GM23338 (cell line): ENCODE results near the gene SYVN1. TPM values are rescaled to one million over a fixed set of nuclear protein-coding genes. Genes with fewer than 3 reads are reported as not detected.
A peak's percentile ranks its signal among the peaks of the same experiment; 100 is the strongest.

Source experiments
- ATAC-seq: fragments of 200-7000 bp; cut with Tn5 transposase; 3 replicates; pipeline ENCODE4 v1.9.1; 2020
- DNase-seq: peaks from one replicate; pipeline ENCODE4 v3.0.0-alpha.2; 2015; ENCODE audit warnings: low spot score
- H2AFZ ChIP-seq: fragments of 200-600 bp; sonication (generic); 2 replicates; pipeline ENCODE4 v1.8.0; 2016; ENCODE audit warnings: antibody characterized with exemption, mild to moderate bottlenecking, moderate library complexity
- H3F3A ChIP-seq: fragments of 200-600 bp; sonication (generic); replicated peaks from 2 replicates; pipeline ENCODE4 v1.8.0; 2017; ENCODE audit warnings: antibody characterized with exemption, mixed run types, low read depth
- H3K27ac ChIP-seq: fragments of 200-600 bp; sonication (generic); 2 replicates; pipeline ENCODE4 v1.6.1; 2016; ENCODE audit warnings: low read depth
- H3K27me3 ChIP-seq: fragments of 200-600 bp; sonication (generic); 2 replicates; pipeline ENCODE4 v1.8.0; 2016; ENCODE audit warnings: mild to moderate bottlenecking, mixed run types, moderate library complexity; ENCODE audit not compliant: insufficient read depth
- H3K36me3 ChIP-seq: fragments of 200-600 bp; sonication (generic); 2 replicates; pipeline ENCODE4 v1.8.0; 2016; ENCODE audit warnings: mild to moderate bottlenecking; ENCODE audit not compliant: insufficient read depth
- H3K4me1 ChIP-seq: fragments of 200-600 bp; sonication (generic); 2 replicates; pipeline ENCODE4 v1.8.0; 2016; ENCODE audit warnings: mild to moderate bottlenecking, moderate library complexity; ENCODE audit not compliant: insufficient read depth
- H3K4me2 ChIP-seq: fragments of 200-600 bp; sonication (generic); 2 replicates; pipeline ENCODE4 v1.7.1; 2017; ENCODE audit warnings: mixed run types
- H3K4me3 ChIP-seq: fragments of 200-600 bp; sonication (generic); 2 replicates; pipeline ENCODE4 v1.6.1; 2016; ENCODE audit warnings: mixed run types
- H3K79me2 ChIP-seq: fragments of 200-600 bp; sonication (generic); replicated peaks from 2 replicates; pipeline ENCODE4 v1.8.0; 2017; ENCODE audit warnings: mild to moderate bottlenecking; ENCODE audit not compliant: insufficient read depth
- H3K9me2 ChIP-seq: fragments of 200-600 bp; sonication (generic); 2 replicates; pipeline ENCODE4 v1.8.0; 2017; ENCODE audit not compliant: insufficient read depth
- H4K20me1 ChIP-seq: fragments of 200-600 bp; sonication (generic); replicated peaks from 2 replicates; pipeline ENCODE4 v1.8.0; 2017; ENCODE audit warnings: mild to moderate bottlenecking; ENCODE audit not compliant: insufficient read depth
- H3K27ac Mint-ChIP-seq: 2 replicates; pipeline ENCODE4 v1.8.0; 2020; ENCODE audit warnings: inconsistent platforms, mild to moderate bottlenecking, moderate library complexity, mixed read lengths
- H3K27me3 Mint-ChIP-seq: 3 replicates; pipeline ENCODE4 v1.8.0; 2022; ENCODE audit warnings: low read depth, mild to moderate bottlenecking, moderate library complexity, mixed read lengths, inconsistent platforms; ENCODE audit not compliant: insufficient read depth, poor library complexity
- H3K36me3 Mint-ChIP-seq: 3 replicates; pipeline ENCODE4 v1.8.0; 2021; ENCODE audit warnings: low read depth, mild to moderate bottlenecking, inconsistent platforms, moderate library complexity, mixed read lengths
- H3K4me1 Mint-ChIP-seq: 3 replicates; pipeline ENCODE4 v1.8.0; 2020; ENCODE audit warnings: mild to moderate bottlenecking, inconsistent platforms, mixed read lengths
- H3K4me3 Mint-ChIP-seq: 3 replicates; pipeline ENCODE4 v1.8.0; 2021; ENCODE audit warnings: moderate library complexity, mild to moderate bottlenecking, inconsistent platforms, mixed read lengths
- H3K9me3 Mint-ChIP-seq: 3 replicates; pipeline ENCODE4 v1.8.0; 2020; ENCODE audit warnings: moderate library complexity, mild to moderate bottlenecking, inconsistent platforms, mixed read lengths
- CREB1 ChIP-seq: fragments of 250-450 bp; sonication (Bioruptor Pico); IDR thresholded peaks from 2 replicates; pipeline ENCODE4 v1.5.0; 2020; ENCODE audit warnings: low read depth, mild to moderate bottlenecking, moderate library complexity
- CTCF ChIP-seq, 2 experiments: fragments of 200-600 bp in 1 of 2; sonication (generic) in 1 of 2; conservative IDR thresholded peaks; 2 replicates each; pipeline versions ENCODE4 v1.5.1 to v1.6.1; 2016 to 2017; ENCODE audit warnings: antibody characterized with exemption in 2 of 2, low read depth in 2 of 2, mild to moderate bottlenecking in 2 of 2, moderate library complexity in 1 of 2
- EZH2 ChIP-seq: fragments of 200-600 bp; sonication (generic); IDR thresholded peaks from one replicate; pipeline ENCODE4 v1.8.0; 2017; ENCODE audit warnings: antibody characterized with exemption, mild to moderate bottlenecking, low read depth; ENCODE audit not compliant: unreplicated experiment
- EZH2phosphoT487 ChIP-seq: fragments of 200-600 bp; sonication (generic); IDR thresholded peaks from one replicate; pipeline ENCODE4 v1.8.1; 2018; ENCODE audit warnings: antibody characterized with exemption; ENCODE audit not compliant: unreplicated experiment
- JUNB ChIP-seq: IDR thresholded peaks from one replicate; pipeline ENCODE4 v1.6.1; 2016; ENCODE audit warnings: antibody characterized with exemption; ENCODE audit not compliant: unreplicated experiment
- NANOG ChIP-seq: IDR thresholded peaks from 2 replicates; pipeline ENCODE4 v1.6.1; 2016; ENCODE audit warnings: antibody characterized with exemption, borderline replicate concordance
- POLR2AphosphoS5 ChIP-seq: IDR thresholded peaks from 2 replicates; pipeline ENCODE4 v1.6.1; 2016; ENCODE audit warnings: antibody characterized with exemption, low read depth
- REST ChIP-seq: IDR thresholded peaks from one replicate; pipeline ENCODE4 v1.6.1; 2018; ENCODE audit warnings: antibody characterized with exemption; ENCODE audit not compliant: unreplicated experiment
- STAT1 ChIP-seq: IDR thresholded peaks from one replicate; pipeline ENCODE4 v1.6.1; 2016; ENCODE audit warnings: antibody characterized with exemption; ENCODE audit not compliant: unreplicated experiment
- ZNF114 ChIP-seq: fragments of 250-450 bp; sonication (Bioruptor Pico); IDR thresholded peaks from 2 replicates; pipeline ENCODE4 v1.5.0; 2020; ENCODE audit warnings: mild to moderate bottlenecking, moderate library complexity
- ZNF331 ChIP-seq: fragments of 250-450 bp; sonication (Bioruptor Pico); IDR thresholded peaks from 2 replicates; pipeline ENCODE4 v1.5.0; 2020; ENCODE audit warnings: low read depth, mild to moderate bottlenecking, moderate library complexity
- ZNF462 ChIP-seq: fragments of 250-450 bp; sonication (Bioruptor Pico); IDR thresholded peaks from 2 replicates; pipeline ENCODE4 v1.5.0; 2020; ENCODE audit warnings: mild to moderate bottlenecking, moderate library complexity
- polyA plus RNA-seq: library from polyadenylated mRNA; unstranded; fragments of >200 nt; fragmentation: Nextera tagmentation; extraction: Ambion mirVana; gene quantifications from 2 replicates; pipeline ENCODE4 v1.2.1, GENCODE V29; 2016
- total RNA-seq: library from RNA; depleted of rRNA; stranded (reverse); fragments of >200 nt; shearing (Covaris generic); gene quantifications from 2 replicates; pipeline ENCODE4 v1.2.3, GENCODE V29; 2014

SYVN1 gene
- total and polyA plus RNA-seq, 2 experiments from 2014 or later = 13.8 to 28.7 TPM

GRCh38 chr11:65112546-65113360 lies 21.6 kb downstream of the SYVN1 start:
- H3K27me3 ChIP-seq = no peaks in the 10 kb centered on the region
- H4K20me1 ChIP-seq = peaks cover 5% of the 10 kb centered on the region; the same call in 1 of the 2 replicates
- H3K79me2 ChIP-seq = peaks cover 8% of the 10 kb centered on the region; the same call in 1 of the 2 replicates
- peak overlapping the region; percentile 44; the same call in 1 of the 2 replicates for H3K27ac Mint-ChIP-seq
- H3K4me1 ChIP-seq = peaks cover 13% of the 10 kb centered on the region
- peak overlapping the region; percentile 99 for H3K4me3 ChIP-seq
- H3F3A ChIP-seq = peaks cover 13% of the 10 kb centered on the region
- DNase-seq (peak; percentile 78), ATAC-seq (peak; percentile 31)
- peak overlapping the region; percentile 96 for H3K4me3 Mint-ChIP-seq
- peaks cover 2% of the 10 kb centered on the region; the same call in 2 of the 3 replicates for H3K9me3 Mint-ChIP-seq
- peaks cover 25% of the 10 kb centered on the region for H3K4me1 Mint-ChIP-seq
- peaks cover 24% of the 10 kb centered on the region; the same call in 2 of the 3 replicates for H3K36me3 Mint-ChIP-seq
- TF ChIP-seq EZH2 (no peak), REST (no peak), STAT1 (no peak), CREB1 (no peak; the same call in 1 of the 2 replicates), JUNB (no peak), POLR2AphosphoS5 (peak; percentile 10; the same call in 1 of the 2 replicates), CTCF (conservative IDR thresholded peaks at IDR 0.05; ENCODE audit: low read depth in 2 of 2) (peak; percentile 66 to 81), ZNF462 (CRISPR knock-in tag) (no peak), ZNF114 (CRISPR knock-in tag) (no peak), NANOG (no peak), EZH2phosphoT487 (no peak), ZNF331 (CRISPR knock-in tag) (no peak)
- H3K27ac ChIP-seq = no peak overlapping the region
- H3K9me2 ChIP-seq = no peaks in the 10 kb centered on the region
- H3K36me3 ChIP-seq = no peaks in the 10 kb centered on the region
- H3K4me2 ChIP-seq = peak overlapping the region; percentile 99
- 0 out of 2 replicates have a peak overlapping the region, but pooled peaks have one; percentile 69 for H2AFZ ChIP-seq
- peaks cover 43% of the 10 kb centered on the region for H3K27me3 Mint-ChIP-seq
